Keratinocyte (primary cell): Measurements from ENCODE around the gene MX1.

Source experiments
- EZH2 ChIP-seq: IDR thresholded peaks from one replicate; pipeline ENCODE4 v1.6.1; 2012; ENCODE audit warnings: inconsistent platforms, mild to moderate bottlenecking, low read length, moderate library complexity
- TF ChIP-seq, protein P1 (sequence below), 3 experiments: IDR thresholded peaks in 1 of 3; conservative IDR thresholded peaks in 1 of 3; optimal IDR thresholded peaks in 1 of 3; 2 replicates in 2 of 3; 3 replicates in 1 of 3; pipeline versions ENCODE3 to v1.5.1; 2011; ENCODE audit warnings: low read length in 3 of 3, mild to moderate bottlenecking in 3 of 3, moderate library complexity in 2 of 3, control low read depth in 1 of 3, inconsistent platforms in 1 of 3; ENCODE audit not compliant: insufficient read depth in 2 of 3; ENCODE audit errors: extremely low read depth in 1 of 3

DNA sequence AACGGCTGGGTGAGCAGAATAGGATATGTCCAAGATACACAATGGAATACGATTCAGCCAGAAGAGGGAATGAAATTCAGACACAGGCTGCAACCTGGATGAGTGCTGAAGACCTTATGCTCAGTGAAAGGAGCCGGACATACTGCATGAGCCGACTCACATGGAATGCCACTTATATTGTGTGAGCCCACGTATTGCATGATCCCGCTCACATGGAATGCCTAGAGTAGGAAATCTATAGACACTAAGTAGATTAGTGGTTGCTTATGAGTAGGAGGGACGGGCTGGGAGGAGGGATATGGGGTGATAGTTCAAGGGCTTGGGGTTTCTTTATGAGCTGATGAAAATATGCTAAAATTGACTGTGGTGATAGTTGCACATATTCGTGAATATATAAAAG lies 55.2 kb downstream of the MX1 start:
- TF ChIP-seq, protein P1, sequence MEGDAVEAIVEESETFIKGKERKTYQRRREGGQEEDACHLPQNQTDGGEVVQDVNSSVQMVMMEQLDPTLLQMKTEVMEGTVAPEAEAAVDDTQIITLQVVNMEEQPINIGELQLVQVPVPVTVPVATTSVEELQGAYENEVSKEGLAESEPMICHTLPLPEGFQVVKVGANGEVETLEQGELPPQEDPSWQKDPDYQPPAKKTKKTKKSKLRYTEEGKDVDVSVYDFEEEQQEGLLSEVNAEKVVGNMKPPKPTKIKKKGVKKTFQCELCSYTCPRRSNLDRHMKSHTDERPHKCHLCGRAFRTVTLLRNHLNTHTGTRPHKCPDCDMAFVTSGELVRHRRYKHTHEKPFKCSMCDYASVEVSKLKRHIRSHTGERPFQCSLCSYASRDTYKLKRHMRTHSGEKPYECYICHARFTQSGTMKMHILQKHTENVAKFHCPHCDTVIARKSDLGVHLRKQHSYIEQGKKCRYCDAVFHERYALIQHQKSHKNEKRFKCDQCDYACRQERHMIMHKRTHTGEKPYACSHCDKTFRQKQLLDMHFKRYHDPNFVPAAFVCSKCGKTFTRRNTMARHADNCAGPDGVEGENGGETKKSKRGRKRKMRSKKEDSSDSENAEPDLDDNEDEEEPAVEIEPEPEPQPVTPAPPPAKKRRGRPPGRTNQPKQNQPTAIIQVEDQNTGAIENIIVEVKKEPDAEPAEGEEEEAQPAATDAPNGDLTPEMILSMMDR (optimal IDR thresholded peaks at IDR 0.05 in 1 of 3, IDR thresholded peaks at IDR 0.05 in 1 of 3, conservative IDR thresholded peaks at IDR 0.05 in 1 of 3; ENCODE audit: extremely low read depth in 1 of 3, insufficient read depth in 2 of 3, low read length in 3 of 3) = no peak
- TF ChIP-seq EZH2 = no peak
